HepG2 (cell line): Measurements from ENCODE around the gene SYNGR4. TPM values are rescaled to one million over a fixed set of nuclear protein-coding genes. Genes with fewer than 3 reads are reported as not detected.
A peak's percentile ranks its signal among the peaks of the same experiment; 100 is the strongest.

Experiments used
- DNMT3B ChIP-seq: conservative IDR thresholded peaks from 2 replicates; pipeline ENCODE4 v1.6.1; 2016; ENCODE audit warnings: missing biosample characterization, control low read depth
- HNRNPUL1 ChIP-seq: fragments of 200-400 bp; formaldehyde crosslinking; IDR thresholded peaks from 2 replicates; pipeline ENCODE4 v1.6.1; 2017; ENCODE audit warnings: low read depth, mild to moderate bottlenecking, low read length, moderate library complexity
- IRF2 ChIP-seq: IDR thresholded peaks from 2 replicates; pipeline ENCODE4 v1.6.1; 2018; ENCODE audit warnings: missing genetic modification reagents, missing compliant biosample characterization
- TOPORS ChIP-seq: sonication (generic); formaldehyde crosslinking; IDR thresholded peaks from 2 replicates; pipeline ENCODE4 v1.8.0; 2023; ENCODE audit warnings: mild to moderate bottlenecking, missing genetic modification reagents
- ZNF746 ChIP-seq: sonication (generic); formaldehyde crosslinking; IDR thresholded peaks from 2 replicates; pipeline ENCODE4 v1.8.0; 2022; ENCODE audit warnings: mild to moderate bottlenecking, missing genetic modification reagents
- polyA plus RNA-seq, 8 experiments: library from polyadenylated mRNA; depleted of rRNA in 3 of 8; stranded (reverse) in 7 of 8; unstranded in 1 of 8; fragments of >200 nt; fragmentation: Illumina TruSeq in 4 of 8; extraction: Trizol in 4 of 8; gene quantifications; 2 replicates each; pipeline versions ENCODE4 v1.2.1 to v1.2.3, GENCODE V29; 2011 to 2016; ENCODE audit warnings: low read depth in 4 of 8, missing spikeins in 1 of 8, mixed read lengths in 1 of 8; ENCODE audit not compliant: insufficient read depth in 1 of 8
- total RNA-seq, 5 experiments: library from RNA; depleted of rRNA; stranded (reverse); fragments of >200 nt; fragmentation: Illumina TruSeq; extraction: Trizol; gene quantifications; 2 replicates each; pipeline ENCODE4 v1.2.3, GENCODE V29; 2016; ENCODE audit warnings: low read depth in 1 of 5
- TF ChIP-seq, protein P1 (sequence below), 2 experiments: sonication (generic) in 1 of 2; formaldehyde crosslinking in 1 of 2; IDR thresholded peaks; 2 replicates each; pipeline versions ENCODE4 v1.6.1 to v1.9.0; 2014 to 2022; ENCODE audit warnings: antibody characterized with exemption in 1 of 2, borderline replicate concordance in 1 of 2, inconsistent platforms in 1 of 2, low read depth in 1 of 2, missing genetic modification reagents in 1 of 2
- TF ChIP-seq, protein P2 (sequence below): sonication (generic); formaldehyde crosslinking; IDR thresholded peaks from 2 replicates; pipeline ENCODE4 v1.4.0; 2020; ENCODE audit warnings: mild to moderate bottlenecking, missing genetic modification reagents
- TF ChIP-seq, protein P3 (sequence below): conservative IDR thresholded peaks from 2 replicates; pipeline ENCODE4 v1.6.1; 2018; ENCODE audit warnings: missing genetic modification reagents
- TF ChIP-seq, protein P4 (sequence below): sonication (generic); formaldehyde crosslinking; IDR thresholded peaks from 2 replicates; pipeline ENCODE4 v1.9.0; 2021; ENCODE audit warnings: missing genetic modification reagents, borderline replicate concordance

Gene SYNGR4
- total and polyA plus RNA-seq, 2 of the 13 experiments (the other 11 are each of a cell fraction or from before 2014, with no cell fraction given): not detected

DNA sequence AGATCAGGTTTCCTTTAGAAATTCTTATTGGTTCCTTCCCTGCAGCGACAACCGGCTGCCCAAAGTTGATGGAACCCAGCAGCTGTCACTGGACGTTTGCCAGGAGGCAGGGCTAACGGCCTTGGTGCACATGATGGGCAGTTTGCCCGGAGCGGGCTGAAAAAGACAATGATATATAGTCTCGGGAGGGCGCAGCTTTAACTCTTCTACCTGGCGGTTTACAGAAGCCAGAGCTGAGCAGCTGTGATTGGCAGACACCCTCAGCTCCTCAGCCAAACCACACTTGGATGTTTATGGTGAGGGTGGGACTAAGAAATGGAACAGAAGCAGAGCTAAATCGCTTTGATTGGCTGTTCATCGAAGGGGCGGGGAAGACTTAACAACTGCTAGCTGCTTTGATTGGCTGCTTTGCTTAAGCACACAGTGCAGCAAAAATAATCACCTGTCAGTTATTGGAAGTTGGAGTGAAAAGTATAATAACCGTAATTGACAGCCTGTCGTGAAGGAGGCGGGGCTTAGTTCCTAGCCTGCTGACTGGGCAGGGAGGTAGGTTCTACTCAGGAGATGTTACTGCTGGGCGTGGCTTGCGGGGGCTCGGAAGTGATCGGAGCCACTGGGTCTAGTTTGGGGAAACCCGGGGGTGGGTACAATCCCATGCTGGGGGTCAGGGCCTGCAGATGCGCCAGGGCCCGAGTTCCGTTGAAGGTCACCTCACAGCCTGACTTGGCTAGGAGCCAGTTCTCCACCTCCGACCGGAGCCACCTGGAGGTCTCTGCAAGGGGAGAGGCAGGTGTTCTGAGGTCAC, 31.3 kb upstream of the SYNGR4 start (continued):
- TF ChIP-seq HNRNPUL1: no peak
- TF ChIP-seq, protein P1, sequence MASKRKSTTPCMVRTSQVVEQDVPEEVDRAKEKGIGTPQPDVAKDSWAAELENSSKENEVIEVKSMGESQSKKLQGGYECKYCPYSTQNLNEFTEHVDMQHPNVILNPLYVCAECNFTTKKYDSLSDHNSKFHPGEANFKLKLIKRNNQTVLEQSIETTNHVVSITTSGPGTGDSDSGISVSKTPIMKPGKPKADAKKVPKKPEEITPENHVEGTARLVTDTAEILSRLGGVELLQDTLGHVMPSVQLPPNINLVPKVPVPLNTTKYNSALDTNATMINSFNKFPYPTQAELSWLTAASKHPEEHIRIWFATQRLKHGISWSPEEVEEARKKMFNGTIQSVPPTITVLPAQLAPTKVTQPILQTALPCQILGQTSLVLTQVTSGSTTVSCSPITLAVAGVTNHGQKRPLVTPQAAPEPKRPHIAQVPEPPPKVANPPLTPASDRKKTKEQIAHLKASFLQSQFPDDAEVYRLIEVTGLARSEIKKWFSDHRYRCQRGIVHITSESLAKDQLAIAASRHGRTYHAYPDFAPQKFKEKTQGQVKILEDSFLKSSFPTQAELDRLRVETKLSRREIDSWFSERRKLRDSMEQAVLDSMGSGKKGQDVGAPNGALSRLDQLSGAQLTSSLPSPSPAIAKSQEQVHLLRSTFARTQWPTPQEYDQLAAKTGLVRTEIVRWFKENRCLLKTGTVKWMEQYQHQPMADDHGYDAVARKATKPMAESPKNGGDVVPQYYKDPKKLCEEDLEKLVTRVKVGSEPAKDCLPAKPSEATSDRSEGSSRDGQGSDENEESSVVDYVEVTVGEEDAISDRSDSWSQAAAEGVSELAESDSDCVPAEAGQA (IDR thresholded peaks at IDR 0.05; ENCODE audit: low read depth): no peak
- TF ChIP-seq, protein P1 (CRISPR knock-in tag; IDR thresholded peaks at IDR 0.05; ENCODE audit: borderline replicate concordance): no peak
- no peak for TF ChIP-seq ZNF746 (CRISPR knock-in tag)
- TF ChIP-seq, protein P2, sequence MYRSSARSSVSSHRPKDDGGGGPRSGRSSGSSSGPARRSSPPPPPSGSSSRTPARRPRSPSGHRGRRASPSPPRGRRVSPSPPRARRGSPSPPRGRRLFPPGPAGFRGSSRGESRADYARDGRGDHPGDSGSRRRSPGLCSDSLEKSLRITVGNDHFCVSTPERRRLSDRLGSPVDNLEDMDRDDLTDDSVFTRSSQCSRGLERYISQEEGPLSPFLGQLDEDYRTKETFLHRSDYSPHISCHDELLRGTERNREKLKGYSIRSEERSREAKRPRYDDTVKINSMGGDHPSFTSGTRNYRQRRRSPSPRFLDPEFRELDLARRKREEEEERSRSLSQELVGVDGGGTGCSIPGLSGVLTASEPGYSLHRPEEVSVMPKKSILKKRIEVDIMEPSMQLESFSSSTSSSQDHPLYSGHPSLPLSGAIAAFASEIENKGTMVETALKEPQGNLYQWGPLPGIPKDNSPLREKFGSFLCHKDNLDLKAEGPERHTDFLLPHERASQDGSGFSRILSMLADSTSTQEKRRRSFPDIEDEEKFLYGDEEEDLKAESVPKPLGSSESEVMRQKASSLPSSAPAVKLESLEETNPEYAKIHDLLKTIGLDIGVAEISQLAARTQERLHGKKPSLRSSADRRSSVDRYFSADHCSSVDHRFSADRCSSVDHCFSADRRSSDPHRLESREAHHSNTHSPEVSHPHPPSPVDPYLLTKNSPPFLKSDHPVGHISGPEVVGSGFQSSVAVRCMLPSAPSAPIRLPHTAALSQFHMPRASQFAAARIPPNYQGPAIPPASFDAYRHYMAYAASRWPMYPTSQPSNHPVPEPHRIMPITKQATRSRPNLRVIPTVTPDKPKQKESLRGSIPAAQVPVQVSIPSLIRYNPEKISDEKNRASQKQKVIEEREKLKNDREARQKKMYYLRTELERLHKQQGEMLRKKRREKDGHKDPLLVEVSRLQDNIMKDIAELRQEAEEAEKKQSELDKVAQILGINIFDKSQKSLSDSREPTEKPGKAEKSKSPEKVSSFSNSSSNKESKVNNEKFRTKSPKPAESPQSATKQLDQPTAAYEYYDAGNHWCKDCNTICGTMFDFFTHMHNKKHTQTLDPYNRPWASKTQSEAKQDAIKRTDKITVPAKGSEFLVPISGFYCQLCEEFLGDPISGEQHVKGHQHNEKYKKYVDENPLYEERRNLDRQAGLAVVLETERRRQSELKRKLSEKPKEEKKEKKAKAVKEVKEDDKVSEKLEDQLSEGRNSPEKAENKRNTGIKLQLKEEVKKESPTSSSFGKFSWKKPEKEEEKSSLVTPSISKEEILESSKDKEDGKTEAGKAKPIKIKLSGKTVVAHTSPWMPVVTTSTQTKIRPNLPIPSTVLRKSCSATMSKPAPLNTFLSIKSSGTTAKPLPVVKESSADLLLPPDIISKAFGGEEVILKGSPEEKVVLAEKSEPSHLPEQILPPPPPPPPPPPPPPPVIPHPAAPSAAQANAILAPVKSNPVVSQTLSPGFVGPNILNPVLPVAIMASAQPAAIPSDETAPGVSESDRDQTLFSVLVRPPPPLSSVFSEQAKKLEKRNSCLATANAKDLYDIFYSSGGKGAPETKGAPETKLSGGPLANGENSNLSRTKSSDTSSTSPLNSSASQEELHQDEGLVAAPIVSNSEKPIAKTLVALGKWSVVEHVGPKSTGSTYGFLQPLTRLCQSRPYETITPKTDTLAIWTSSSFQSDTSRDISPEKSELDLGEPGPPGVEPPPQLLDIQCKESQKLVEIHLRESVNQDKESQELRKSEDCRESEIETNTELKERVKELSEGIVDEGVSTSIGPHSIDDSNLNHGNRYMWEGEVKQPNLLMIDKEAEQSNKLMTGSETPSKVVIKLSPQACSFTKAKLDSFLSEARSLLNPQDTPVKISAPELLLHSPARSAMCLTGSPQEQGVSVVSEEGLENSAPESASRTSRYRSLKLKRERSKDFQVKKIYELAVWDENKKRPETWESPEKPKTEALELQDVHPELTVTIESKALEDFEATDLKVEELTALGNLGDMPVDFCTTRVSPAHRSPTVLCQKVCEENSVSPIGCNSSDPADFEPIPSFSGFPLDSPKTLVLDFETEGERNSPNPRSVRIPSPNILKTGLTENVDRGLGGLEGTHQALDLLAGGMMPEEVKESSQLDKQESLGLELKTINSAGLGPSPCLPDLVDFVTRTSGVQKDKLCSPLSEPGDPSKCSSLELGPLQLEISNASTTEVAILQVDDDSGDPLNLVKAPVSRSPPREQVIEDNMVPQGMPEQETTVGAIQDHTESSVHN (CRISPR knock-in tag): no peak
- no peak for TF ChIP-seq DNMT3B (CRISPR knock-in tag)
- TF ChIP-seq IRF2 (CRISPR knock-in tag): 0 out of 2 replicates have a peak, but pooled peaks have one; percentile 43
- TF ChIP-seq TOPORS (CRISPR knock-in tag): no peak
- TF ChIP-seq, protein P3, sequence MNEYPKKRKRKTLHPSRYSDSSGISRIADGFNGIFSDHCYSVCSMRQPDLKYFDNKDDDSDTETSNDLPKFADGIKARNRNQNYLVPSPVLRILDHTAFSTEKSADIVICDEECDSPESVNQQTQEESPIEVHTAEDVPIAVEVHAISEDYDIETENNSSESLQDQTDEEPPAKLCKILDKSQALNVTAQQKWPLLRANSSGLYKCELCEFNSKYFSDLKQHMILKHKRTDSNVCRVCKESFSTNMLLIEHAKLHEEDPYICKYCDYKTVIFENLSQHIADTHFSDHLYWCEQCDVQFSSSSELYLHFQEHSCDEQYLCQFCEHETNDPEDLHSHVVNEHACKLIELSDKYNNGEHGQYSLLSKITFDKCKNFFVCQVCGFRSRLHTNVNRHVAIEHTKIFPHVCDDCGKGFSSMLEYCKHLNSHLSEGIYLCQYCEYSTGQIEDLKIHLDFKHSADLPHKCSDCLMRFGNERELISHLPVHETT (CRISPR knock-in tag): no peak
- TF ChIP-seq, protein P4, sequence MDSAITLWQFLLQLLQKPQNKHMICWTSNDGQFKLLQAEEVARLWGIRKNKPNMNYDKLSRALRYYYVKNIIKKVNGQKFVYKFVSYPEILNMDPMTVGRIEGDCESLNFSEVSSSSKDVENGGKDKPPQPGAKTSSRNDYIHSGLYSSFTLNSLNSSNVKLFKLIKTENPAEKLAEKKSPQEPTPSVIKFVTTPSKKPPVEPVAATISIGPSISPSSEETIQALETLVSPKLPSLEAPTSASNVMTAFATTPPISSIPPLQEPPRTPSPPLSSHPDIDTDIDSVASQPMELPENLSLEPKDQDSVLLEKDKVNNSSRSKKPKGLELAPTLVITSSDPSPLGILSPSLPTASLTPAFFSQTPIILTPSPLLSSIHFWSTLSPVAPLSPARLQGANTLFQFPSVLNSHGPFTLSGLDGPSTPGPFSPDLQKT (CRISPR knock-in tag): no peak
